HepG2 (cell line): Measurements from ENCODE around the gene CASP3. TPM values are rescaled to one million over a fixed set of nuclear protein-coding genes. Genes with fewer than 3 reads are reported as not detected.

Experiments used
- CEBPB ChIP-seq: IDR thresholded peaks from 2 replicates; pipeline ENCODE4 v1.6.1; 2011; ENCODE audit warnings: low read depth, low read length, improper control_type of control experiment, borderline replicate concordance
- ESRRA ChIP-seq: sonication (generic); formaldehyde crosslinking; IDR thresholded peaks from 2 replicates; pipeline ENCODE4 v1.5.1; 2020; ENCODE audit warnings: mild to moderate bottlenecking, low read depth, missing genetic modification reagents
- JUN ChIP-seq: sonication (generic); formaldehyde crosslinking; IDR thresholded peaks from 2 replicates; pipeline ENCODE4 v1.4.0; 2020; ENCODE audit warnings: mild to moderate bottlenecking, missing genetic modification reagents
- NCOA2 ChIP-seq: sonication (generic); formaldehyde crosslinking; IDR thresholded peaks from 2 replicates; pipeline ENCODE4 v1.8.0; 2022; ENCODE audit warnings: inconsistent platforms
- NFATC3 ChIP-seq: sonication (generic); formaldehyde crosslinking; IDR thresholded peaks from 2 replicates; pipeline ENCODE4 v1.5.1; 2020; ENCODE audit warnings: mild to moderate bottlenecking, missing genetic modification reagents
- PHF21A ChIP-seq: sonication (generic); formaldehyde crosslinking; IDR thresholded peaks from 2 replicates; pipeline ENCODE4 v1.5.0; 2020; ENCODE audit warnings: mild to moderate bottlenecking, missing genetic modification reagents
- PHF5A ChIP-seq: IDR thresholded peaks from one replicate; pipeline ENCODE4 v1.6.1; 2018; ENCODE audit warnings: low read depth, missing genetic modification reagents; ENCODE audit not compliant: unreplicated experiment
- RXRA ChIP-seq: sonication (generic); formaldehyde crosslinking; IDR thresholded peaks from 2 replicates; pipeline ENCODE4 v1.5.1; 2020; ENCODE audit warnings: missing genetic modification reagents
- SALL1 ChIP-seq: sonication (generic); formaldehyde crosslinking; IDR thresholded peaks from 2 replicates; pipeline ENCODE4 v1.8.0; 2022; ENCODE audit warnings: mild to moderate bottlenecking, missing genetic modification reagents
- SKI ChIP-seq: fragments of 450-650 bp; IDR thresholded peaks from one replicate; pipeline ENCODE4 v1.6.1; 2018; ENCODE audit warnings: mild to moderate bottlenecking; ENCODE audit not compliant: partially characterized antibody
- SNAI1 ChIP-seq: sonication (generic); formaldehyde crosslinking; IDR thresholded peaks from 2 replicates; pipeline ENCODE4 v1.5.0; 2020; ENCODE audit warnings: mild to moderate bottlenecking, missing genetic modification reagents, borderline replicate concordance
- SYNCRIP ChIP-seq: fragments of 200-400 bp; formaldehyde crosslinking; IDR thresholded peaks from 2 replicates; pipeline ENCODE4 v1.6.1; 2018; ENCODE audit warnings: mild to moderate bottlenecking, low read depth, low read length; ENCODE audit not compliant: insufficient read depth
- TEAD3 ChIP-seq: optimal IDR thresholded peaks from 2 replicates; pipeline ENCODE3; 2016; ENCODE audit warnings: borderline replicate concordance
- ZBTB20 ChIP-seq: sonication (generic); formaldehyde crosslinking; IDR thresholded peaks from 2 replicates; pipeline ENCODE4 v1.8.1; 2023; ENCODE audit warnings: missing genetic modification reagents, low read depth, mild to moderate bottlenecking, borderline replicate concordance
- ZNF282 ChIP-seq: fragments of 450-650 bp; IDR thresholded peaks from 2 replicates; pipeline ENCODE4 v1.6.1; 2018; ENCODE audit not compliant: partially characterized antibody
- ZNF34 ChIP-seq: sonication (generic); formaldehyde crosslinking; IDR thresholded peaks from 2 replicates; pipeline ENCODE4 v1.4.0; 2020; ENCODE audit warnings: mild to moderate bottlenecking, missing genetic modification reagents, borderline replicate concordance
- ZNF589 ChIP-seq: sonication (generic); formaldehyde crosslinking; conservative IDR thresholded peaks from 2 replicates; pipeline ENCODE4 v1.8.0; 2022; ENCODE audit warnings: mild to moderate bottlenecking, moderate library complexity, missing genetic modification reagents
- ZNF605 ChIP-seq: sonication (generic); formaldehyde crosslinking; IDR thresholded peaks from 2 replicates; pipeline ENCODE4 v1.8.0; 2022; ENCODE audit warnings: mild to moderate bottlenecking, missing genetic modification reagents
- ZNF761 ChIP-seq: sonication (generic); formaldehyde crosslinking; conservative IDR thresholded peaks from 2 replicates; pipeline ENCODE4 v1.4.0; 2020; ENCODE audit warnings: mild to moderate bottlenecking, missing genetic modification reagents
- polyA plus RNA-seq, 8 experiments: library from polyadenylated mRNA; depleted of rRNA in 3 of 8; stranded (reverse) in 7 of 8; unstranded in 1 of 8; fragments of >200 nt; fragmentation: Illumina TruSeq in 4 of 8; extraction: Trizol in 4 of 8; gene quantifications; 2 replicates each; pipeline versions ENCODE4 v1.2.1 to v1.2.3, GENCODE V29; 2011 to 2016; ENCODE audit warnings: low read depth in 4 of 8, missing spikeins in 1 of 8, mixed read lengths in 1 of 8; ENCODE audit not compliant: insufficient read depth in 1 of 8
- total RNA-seq, 5 experiments: library from RNA; depleted of rRNA; stranded (reverse); fragments of >200 nt; fragmentation: Illumina TruSeq; extraction: Trizol; gene quantifications; 2 replicates each; pipeline ENCODE4 v1.2.3, GENCODE V29; 2016; ENCODE audit warnings: low read depth in 1 of 5
- TF ChIP-seq, protein P1 (sequence below): sonication (generic); formaldehyde crosslinking; conservative IDR thresholded peaks from 2 replicates; pipeline ENCODE4 v1.5.0; 2020; ENCODE audit warnings: missing genetic modification reagents
- TF ChIP-seq, protein P2 (sequence below), 2 experiments: sonication (generic) in 1 of 2; formaldehyde crosslinking in 1 of 2; IDR thresholded peaks; 2 replicates each; pipeline versions ENCODE4 v1.4.0 to v1.6.1; 2018 to 2020; ENCODE audit warnings: missing genetic modification reagents in 2 of 2, borderline replicate concordance in 1 of 2, low read depth in 1 of 2, mild to moderate bottlenecking in 1 of 2, missing biosample characterization in 1 of 2
- TF ChIP-seq, protein P3 (sequence below): sonication (generic); formaldehyde crosslinking; IDR thresholded peaks from 2 replicates; pipeline ENCODE4; 2020; ENCODE audit warnings: missing genetic modification reagents, mild to moderate bottlenecking, borderline replicate concordance
- TF ChIP-seq, protein P4 (sequence below): IDR thresholded peaks from 2 replicates; pipeline ENCODE4 v1.6.1; 2012; ENCODE audit warnings: inconsistent platforms

The CASP3 gene
- total and polyA plus RNA-seq, 2 of the 13 experiments (the other 11 are each of a cell fraction or from before 2014, with no cell fraction given): 26.0 to 77.8 TPM

DNA sequence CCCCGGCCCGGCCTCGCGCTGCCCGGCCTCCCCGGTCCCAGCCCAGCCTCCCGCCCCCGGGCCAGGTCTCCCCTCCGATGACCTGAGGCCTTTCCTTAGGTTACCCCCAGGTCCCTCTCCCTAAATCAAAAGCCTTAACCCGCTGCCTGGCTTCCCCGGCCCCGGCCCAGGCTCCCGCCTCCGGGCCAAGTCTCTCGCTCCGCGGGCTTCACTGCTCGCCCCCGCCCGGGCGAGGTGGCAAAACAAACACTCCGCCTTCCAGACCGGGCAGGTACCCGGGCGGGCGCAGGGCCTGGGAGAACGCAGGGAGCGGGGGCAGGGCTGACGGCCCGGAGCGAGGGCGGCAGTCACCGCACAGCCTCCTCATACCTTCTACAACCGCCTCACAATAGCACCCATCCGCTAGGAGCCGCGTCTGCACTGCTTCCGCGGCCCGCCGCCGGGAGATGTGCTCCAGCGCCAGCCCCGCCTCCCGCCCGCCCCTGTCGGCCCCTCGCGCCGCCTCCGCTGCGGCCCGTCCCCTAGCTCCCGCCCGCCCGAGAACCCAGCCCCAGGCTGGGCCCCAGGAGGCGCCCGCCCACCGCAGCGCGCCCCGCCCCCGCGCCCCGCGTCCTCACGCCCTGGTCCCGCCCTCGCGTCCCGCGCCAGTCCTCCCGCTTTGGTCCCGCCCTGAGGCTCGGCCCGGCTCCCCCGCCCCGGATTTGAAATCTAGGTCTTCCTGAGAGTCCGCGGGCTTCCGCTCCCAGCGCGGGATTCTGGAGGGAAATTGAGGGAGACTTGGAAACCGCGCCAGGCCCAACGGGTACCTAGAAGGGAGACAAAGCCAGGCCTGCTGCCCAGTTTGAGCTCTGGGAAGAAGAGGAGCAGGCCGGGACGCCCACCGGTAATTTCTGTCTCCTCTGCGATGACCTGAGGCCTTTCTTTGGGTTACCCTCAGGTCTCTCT lies at the start of gene CASP3, which contains the start of gene PRIMPOL (continued):
- TF ChIP-seq, protein P1, sequence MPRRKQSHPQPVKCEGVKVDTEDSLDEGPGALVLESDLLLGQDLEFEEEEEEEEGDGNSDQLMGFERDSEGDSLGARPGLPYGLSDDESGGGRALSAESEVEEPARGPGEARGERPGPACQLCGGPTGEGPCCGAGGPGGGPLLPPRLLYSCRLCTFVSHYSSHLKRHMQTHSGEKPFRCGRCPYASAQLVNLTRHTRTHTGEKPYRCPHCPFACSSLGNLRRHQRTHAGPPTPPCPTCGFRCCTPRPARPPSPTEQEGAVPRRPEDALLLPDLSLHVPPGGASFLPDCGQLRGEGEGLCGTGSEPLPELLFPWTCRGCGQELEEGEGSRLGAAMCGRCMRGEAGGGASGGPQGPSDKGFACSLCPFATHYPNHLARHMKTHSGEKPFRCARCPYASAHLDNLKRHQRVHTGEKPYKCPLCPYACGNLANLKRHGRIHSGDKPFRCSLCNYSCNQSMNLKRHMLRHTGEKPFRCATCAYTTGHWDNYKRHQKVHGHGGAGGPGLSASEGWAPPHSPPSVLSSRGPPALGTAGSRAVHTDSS (CRISPR knock-in tag): no peak
- TF ChIP-seq ZNF589 (CRISPR knock-in tag) (peak; percentile 84), CEBPB (no peak), ESRRA (CRISPR knock-in tag) (peak; percentile 19; the same call in 1 of the 2 replicates), SALL1 (CRISPR knock-in tag) (peak; percentile 26; the same call in 1 of the 2 replicates), PHF21A (no peak), SKI (peak; percentile 65), SYNCRIP (no peak), TEAD3 (CRISPR knock-in tag) (peak; percentile 52), ZNF282 (no peak), RXRA (CRISPR knock-in tag) (0 out of 2 replicates have a peak, but pooled peaks have one; percentile 43), SNAI1 (CRISPR knock-in tag) (peak; percentile 65; the same call in 1 of the 2 replicates), NFATC3 (CRISPR knock-in tag) (no peak), ZNF34 (CRISPR knock-in tag) (no peak), JUN (CRISPR knock-in tag) (no peak), ZNF605 (CRISPR knock-in tag) (peak; percentile 67), NCOA2 (no peak), ZBTB20 (CRISPR knock-in tag) (no peak), PHF5A (CRISPR knock-in tag) (no peak), ZNF761 (CRISPR knock-in tag) (0 out of 2 replicates have a peak, but pooled peaks have one; percentile 24)
- TF ChIP-seq, protein P2, sequence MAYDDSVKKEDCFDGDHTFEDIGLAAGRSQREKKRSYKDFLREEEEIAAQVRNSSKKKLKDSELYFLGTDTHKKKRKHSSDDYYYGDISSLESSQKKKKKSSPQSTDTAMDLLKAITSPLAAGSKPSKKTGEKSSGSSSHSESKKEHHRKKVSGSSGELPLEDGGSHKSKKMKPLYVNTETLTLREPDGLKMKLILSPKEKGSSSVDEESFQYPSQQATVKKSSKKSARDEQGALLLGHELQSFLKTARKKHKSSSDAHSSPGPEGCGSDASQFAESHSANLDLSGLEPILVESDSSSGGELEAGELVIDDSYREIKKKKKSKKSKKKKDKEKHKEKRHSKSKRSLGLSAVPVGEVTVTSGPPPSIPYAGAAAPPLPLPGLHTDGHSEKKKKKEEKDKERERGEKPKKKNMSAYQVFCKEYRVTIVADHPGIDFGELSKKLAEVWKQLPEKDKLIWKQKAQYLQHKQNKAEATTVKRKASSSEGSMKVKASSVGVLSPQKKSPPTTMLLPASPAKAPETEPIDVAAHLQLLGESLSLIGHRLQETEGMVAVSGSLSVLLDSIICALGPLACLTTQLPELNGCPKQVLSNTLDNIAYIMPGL (CRISPR knock-in tag; IDR thresholded peaks at IDR 0.05; ENCODE audit: borderline replicate concordance in 1 of 2, low read depth in 1 of 2): peak; percentile 42 to 81; a peak in 3 of 4 replicates
- TF ChIP-seq, protein P3, sequence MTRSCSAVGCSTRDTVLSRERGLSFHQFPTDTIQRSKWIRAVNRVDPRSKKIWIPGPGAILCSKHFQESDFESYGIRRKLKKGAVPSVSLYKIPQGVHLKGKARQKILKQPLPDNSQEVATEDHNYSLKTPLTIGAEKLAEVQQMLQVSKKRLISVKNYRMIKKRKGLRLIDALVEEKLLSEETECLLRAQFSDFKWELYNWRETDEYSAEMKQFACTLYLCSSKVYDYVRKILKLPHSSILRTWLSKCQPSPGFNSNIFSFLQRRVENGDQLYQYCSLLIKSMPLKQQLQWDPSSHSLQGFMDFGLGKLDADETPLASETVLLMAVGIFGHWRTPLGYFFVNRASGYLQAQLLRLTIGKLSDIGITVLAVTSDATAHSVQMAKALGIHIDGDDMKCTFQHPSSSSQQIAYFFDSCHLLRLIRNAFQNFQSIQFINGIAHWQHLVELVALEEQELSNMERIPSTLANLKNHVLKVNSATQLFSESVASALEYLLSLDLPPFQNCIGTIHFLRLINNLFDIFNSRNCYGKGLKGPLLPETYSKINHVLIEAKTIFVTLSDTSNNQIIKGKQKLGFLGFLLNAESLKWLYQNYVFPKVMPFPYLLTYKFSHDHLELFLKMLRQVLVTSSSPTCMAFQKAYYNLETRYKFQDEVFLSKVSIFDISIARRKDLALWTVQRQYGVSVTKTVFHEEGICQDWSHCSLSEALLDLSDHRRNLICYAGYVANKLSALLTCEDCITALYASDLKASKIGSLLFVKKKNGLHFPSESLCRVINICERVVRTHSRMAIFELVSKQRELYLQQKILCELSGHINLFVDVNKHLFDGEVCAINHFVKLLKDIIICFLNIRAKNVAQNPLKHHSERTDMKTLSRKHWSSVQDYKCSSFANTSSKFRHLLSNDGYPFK: peak; percentile 49; the same call in 1 of the 2 replicates
- TF ChIP-seq, protein P4, sequence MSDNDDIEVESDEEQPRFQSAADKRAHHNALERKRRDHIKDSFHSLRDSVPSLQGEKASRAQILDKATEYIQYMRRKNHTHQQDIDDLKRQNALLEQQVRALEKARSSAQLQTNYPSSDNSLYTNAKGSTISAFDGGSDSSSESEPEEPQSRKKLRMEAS: peak; percentile 52; the same call in 1 of the 2 replicates
